GM18508 (cell line): Measurements from ENCODE around the gene MUL1.

Source experiments
- ATAC-seq: cut with Tn5 transposase; IDR thresholded peaks from one replicate; pipeline ENCODE4 v1.9.1; 2021; ENCODE audit warnings: moderate number of reproducible peaks; ENCODE audit not compliant: insufficient read depth, unreplicated experiment

Gene MUL1, protein sequence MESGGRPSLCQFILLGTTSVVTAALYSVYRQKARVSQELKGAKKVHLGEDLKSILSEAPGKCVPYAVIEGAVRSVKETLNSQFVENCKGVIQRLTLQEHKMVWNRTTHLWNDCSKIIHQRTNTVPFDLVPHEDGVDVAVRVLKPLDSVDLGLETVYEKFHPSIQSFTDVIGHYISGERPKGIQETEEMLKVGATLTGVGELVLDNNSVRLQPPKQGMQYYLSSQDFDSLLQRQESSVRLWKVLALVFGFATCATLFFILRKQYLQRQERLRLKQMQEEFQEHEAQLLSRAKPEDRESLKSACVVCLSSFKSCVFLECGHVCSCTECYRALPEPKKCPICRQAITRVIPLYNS

DNA sequence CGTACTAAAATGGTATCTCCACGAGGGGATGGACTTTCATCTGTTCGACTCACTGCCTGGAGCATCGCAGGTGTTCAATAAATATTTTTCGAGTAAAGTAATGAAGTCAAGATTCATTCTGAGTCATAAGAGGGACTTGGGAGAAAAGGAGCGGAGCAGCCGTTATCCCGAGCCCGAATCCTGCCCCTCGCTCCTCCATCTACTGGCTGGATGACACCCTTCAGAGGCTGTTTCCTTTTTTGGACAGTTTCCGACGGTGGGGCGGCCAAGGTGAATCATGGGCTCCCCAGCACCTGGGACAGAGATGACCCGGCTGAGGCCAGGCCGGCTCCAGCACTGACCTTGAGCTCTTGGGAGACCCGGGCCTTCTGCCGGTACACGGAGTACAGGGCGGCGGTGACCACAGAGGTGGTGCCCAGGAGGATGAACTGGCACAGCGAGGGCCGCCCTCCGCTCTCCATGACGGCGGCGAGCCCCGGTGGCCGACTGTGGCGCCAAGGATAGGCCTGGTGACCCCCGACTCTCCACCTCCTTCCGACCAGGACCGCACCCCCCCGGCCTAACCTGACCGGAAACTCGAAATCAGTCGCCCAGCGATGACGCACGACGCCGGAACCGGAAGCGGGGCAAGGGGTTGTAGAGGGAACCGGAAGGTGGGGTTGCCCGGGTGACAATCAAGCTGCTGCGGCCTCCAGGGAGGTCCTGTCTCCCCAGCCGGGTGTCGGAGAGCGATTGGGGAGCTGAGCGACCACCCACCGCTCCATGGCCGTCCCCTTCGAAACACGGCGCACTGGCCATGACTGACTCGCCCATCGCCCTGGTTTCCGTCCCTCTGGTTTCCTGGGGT, at the start of gene MUL1:
Gene MUL1, minus strand, starts transcription at position 588 of the 847 bp plus-strand sequence. Its CDS starts 127 bp downstream, at position 461.
- ATAC-seq, result peak; percentile 51

DNA sequence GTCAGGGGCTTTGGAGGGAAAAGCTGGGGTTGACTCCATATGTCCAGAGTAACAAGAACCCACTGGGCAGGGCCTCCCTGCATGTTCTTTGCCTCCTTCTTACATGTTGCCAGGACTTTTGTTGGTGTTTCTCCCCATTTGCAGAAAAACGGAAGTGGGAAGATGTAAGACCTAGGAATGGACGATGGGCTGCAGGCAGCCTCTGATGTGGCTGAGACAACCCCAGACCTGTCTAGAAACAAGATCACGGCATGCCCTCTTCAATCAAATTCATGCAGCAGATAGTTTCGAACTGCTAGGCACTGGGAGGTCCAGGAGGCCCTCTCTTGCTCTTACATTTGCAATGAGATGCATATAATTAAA, 47.8 kb upstream of the MUL1 start:
- ATAC-seq, result no peak

DNA sequence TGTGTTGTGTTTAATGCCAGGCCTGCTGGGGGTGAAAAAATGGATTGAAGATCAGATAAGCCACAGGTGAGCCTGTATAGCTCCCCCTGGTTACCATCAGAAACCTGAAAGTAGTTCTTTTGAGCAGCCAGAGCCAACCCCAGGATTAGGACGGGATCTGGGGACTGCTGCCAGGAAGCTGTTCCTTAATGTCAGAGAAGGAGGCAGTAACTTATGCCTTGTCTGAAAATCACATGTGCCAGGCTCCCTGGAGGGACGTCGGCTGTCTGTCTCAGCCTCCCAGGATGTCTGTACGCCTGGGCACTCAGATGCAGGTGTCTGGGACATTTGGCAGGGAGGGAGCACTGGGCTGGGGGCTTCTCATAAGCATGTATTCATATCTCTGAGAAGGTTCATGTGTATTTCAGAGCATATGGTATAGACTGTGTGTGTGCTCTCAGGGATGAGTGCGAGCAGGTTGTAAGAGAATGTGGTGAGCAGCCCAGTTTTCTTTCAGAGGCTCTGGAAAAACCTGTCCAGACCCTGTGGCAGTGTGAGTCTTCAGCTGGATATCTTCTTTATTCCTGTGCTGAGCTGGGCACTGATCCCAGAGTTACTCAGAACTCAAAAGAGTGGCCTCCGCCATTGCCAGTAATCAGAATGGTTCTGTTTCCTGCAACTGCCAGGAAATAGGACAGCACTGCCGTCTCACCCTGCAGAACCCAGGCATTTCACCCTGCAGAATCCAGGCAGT, 47.2 kb upstream of the MUL1 start:
- no peak for ATAC-seq

DNA sequence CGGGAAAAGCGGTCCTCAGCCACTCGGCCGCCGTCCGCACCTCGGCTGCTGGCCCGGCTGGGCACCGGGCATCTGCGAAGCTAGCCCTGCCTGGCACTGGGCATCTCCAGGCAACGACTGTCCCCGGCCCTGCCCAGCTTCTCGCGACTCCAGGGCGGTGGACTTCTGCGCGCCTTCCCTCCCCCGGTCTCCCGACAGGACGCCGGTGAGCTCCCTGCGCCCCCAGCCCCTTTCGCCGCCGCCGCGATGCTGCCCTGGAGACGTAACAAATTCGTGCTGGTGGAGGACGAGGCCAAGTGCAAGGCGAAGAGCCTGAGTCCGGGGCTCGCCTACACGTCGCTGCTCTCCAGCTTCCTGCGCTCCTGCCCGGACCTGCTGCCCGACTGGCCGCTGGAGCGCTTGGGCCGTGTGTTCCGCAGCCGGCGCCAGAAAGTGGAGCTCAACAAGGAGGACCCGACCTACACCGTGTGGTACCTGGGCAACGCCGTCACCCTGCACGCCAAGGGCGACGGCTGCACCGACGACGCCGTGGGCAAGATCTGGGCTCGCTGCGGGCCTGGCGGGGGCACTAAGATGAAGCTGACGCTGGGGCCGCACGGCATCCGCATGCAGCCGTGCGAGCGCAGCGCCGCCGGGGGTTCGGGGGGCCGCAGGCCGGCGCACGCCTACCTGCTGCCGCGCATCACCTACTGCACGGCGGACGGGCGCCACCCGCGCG, 44.9 kb upstream of the MUL1 start:
- ATAC-seq, result no peak

DNA sequence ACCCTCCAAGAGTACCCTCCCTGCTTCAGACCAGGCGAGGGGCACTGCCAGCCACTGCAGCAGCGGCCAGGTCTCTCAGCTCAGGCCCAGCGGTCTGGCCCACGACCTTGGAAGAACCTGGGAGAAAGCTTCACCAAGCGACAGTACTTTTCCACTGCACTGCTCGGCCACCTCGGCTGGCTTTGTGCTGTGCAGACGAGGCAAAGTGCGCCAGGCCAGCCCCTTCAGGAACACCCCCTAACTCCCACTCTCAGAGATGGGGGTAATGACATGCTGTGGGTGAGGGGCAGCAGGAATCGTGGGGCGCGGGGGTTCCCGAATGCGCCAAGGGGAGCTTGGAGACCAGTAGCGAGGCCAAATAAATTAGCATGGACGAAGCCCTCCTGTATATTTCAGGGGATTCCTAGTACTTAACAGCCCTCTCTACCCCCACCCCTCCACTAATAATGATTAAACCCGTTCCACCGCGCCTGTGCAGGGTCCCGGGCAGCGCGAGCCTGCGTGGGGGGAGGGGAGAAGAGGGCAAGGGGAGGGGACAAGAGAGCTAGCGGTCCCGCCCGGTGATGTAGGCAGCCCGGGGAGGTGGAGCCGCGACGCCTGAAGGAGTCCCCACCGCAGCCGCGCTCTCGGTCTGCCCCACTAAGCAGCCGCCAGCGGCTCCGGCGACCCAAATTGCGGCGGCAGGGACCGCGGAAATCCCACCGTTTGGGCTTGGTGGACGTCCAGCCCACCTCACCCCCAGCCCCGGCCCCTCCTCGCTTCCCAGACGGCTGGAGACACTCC, 44.2 kb upstream of the MUL1 start, which contains the start of gene FAM43B:
Gene FAM43B, plus strand, starts transcription at position 629 of the 783 bp plus-strand sequence. CDS start 401 bp downstream, outside the sequence.
- ATAC-seq, result no peak

DNA sequence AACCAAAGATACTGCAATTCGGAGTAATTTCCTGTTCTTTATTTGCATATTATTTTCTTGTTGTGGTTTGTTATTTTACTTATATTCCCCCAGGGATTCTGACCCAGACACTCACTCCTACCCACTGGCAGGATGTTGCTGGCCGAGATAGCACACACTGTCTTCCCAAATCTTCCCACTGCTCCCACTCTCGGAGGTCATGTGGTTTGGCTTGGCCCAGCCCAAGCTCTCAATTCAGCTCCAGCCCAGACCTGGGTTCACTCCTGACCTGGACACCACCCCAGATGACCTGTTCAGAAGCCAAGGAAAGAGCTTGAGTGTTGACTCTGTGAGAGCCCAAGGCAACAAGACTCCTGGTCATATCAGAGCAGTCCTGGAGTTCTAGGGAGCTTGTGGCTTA, 43.2 kb upstream of the MUL1 start:
- no peak for ATAC-seq

DNA sequence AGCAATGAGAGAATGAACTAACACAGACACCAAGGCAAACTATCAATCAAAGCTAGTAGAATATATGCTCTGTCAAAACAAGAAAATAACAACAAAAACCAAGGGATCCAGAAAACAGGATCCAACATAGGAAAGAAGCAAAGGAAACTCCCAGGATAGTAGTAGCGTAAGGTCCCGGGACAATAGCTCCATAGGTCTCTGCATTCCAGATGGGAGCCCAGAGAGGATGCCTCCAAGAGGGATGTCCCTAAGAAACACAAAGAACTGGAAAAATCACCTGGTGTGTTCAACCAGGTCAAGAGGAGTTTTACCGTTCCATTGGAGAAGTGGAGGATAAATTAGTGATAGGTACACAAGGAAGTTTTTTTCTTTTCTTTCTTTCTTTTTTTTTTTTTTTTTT, 38.7 kb upstream of the MUL1 start:
- no peak for ATAC-seq

DNA sequence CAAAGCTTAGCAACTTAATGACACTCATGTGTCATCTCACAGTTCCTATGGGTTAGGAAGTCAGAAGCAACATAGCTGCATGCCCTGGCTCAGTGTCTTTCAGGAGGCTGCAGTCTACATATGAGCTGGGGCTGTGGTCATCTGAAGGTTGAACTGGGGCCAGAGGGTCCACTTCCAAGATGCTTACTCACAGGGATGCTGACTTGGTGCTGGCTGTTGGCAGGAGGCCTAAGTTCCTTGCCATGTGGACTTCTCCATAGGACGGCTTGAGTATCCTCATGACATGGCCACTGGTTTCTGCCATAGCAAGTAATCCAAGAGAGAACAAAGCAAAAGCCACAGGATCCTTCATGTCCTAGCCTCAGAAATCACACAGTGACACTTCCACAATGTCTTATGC, 32.3 kb upstream of the MUL1 start:
- ATAC-seq, result no peak

DNA sequence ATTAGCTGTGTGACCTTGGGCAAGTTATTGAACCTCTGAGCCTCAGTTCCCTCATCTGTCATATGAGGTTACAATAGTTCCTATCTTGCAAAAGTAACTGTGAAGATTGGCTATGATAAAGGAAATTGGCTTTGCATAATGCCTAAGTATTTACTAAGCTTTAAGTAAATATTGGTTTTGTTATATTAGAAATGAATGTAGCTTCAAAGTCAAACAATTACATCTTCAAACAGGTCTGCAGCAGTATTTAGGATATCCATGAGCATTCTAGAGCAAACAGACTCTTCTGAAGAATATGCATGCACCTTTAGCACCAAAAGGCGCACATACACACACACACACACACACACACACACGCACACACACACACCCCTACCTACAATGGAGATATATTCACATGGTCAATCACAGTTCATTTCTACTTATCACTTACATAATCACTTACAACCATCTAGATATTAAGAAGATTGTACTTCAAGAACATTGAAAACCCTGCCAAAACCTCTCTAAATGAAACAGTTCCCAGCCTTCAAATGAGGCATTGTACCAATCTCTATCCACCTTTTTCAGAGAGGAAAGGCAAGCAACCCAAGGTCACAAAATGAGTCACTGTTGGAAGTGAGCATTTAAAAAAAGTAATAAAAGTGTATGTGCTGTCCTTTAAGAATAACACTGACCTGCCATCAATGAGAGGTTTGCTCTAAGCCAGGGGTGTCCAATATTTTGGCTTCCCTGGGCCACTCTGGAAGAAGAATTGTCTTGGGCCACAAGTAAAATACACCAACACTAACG, 31.0 kb upstream of the MUL1 start:
- no peak for ATAC-seq

DNA sequence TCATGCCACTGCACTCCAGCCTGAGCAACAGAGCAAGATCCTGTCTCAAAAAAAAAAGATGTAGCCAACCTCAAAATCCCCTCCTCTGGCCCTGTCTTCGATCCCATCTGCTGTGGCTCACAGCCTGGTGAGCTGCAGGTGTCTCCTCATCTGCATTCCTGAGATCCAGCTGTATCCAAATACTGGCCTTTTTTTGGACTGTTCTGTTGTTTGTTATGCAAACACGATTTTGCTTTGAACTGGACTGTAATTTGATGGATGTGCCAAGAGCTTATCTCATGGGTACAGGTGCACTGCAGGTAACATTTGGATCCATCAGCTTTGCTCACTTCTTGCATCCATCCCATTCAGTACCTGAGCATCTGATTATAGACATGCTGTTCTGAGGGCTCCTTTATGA, 30.3 kb upstream of the MUL1 start:
- ATAC-seq, result no peak

DNA sequence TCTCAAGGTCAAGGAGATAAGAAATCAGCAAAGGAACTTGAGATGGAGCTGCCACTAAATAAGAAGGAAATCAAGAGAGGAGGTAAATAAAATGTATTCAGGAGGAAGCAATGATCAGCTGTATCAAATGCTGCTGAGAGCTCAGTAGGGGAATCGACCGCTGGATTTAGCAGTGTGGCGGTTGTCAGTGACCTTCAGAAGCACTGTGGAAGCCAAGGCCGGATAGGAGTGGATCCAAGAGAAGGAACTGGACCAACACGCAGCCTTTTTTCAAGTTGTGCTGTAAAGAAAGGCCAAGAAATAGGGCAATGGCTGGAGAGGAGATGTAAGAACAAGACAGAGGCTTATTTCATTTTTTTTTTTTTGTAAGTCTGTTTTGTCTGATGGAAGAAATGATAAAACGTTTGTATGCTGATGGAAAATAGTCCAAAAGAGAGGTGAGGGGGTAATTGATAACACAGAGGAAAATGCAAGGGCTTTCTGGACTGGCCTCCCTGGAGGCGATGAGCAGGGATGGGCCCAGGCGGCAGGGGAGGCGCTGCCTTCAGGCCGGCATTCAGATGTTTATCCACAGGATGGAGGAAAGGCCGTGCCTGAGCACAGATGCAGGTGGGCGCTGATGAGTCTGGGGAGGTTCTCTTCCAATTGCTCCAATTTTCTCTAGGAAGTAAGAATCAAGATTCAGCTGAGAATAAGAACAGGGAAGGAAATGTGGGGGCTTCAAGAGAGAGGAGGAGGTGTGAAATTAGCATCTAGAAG, 26.9 kb upstream of the MUL1 start:
- ATAC-seq, result no peak

DNA sequence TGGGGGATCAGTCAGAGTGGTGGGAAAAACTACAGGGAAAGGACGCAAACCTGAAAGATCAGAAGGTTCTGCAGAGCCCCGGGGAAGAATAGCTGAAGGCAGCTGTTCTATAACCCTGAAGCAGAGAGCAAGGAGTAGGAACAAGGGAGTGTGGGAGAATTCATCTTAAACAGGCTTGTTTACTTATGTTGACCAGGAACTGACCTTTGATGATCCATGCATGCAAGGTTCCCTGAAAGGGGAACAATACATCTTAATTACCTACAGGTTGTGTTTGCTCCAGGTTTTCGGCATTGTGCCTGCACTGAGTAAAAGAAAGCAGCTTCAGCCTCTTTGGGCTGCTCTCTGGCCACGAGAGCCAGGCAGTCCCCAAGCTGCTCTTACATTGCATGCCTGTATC, 25.7 kb upstream of the MUL1 start:
- ATAC-seq, result no peak

DNA sequence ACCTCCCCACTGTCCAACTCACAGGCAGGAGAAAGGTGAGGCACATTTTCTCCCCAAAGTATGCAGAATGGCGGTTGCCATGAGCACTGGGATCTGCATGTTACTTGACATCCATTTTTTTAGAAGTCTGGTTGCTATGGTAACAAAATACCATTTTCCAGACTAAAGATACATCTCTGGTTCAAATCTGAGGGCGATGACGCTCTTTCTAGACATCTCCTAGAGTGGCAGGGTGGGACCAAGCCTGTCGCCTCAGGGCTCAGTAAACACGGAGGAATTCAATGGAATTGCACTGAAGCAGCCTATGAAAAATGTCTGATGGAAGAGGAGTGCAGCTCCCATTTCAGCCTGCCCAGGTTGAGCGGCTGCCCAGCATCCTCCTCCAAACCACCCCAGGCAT, 22.9 kb upstream of the MUL1 start:
- no peak for ATAC-seq

DNA sequence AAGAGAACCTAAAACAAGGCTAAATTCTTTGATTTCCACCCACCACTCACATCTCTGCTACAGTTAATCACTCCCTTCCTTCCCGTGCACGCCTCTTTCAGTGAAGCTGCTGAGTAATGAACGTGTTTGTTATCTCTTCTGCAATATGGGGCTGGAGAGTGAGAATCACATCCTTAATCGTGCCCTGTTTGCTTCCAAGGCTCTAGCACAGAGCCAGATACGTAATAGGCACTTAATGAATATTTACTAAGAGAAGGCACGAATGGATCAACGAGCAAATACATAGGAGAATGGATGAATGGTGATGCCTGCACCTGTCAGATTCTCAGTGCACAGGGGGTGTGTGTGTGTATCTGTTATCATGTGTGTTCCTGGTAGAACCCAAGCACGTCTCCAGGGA, 22.4 kb upstream of the MUL1 start:
- no peak for ATAC-seq

DNA sequence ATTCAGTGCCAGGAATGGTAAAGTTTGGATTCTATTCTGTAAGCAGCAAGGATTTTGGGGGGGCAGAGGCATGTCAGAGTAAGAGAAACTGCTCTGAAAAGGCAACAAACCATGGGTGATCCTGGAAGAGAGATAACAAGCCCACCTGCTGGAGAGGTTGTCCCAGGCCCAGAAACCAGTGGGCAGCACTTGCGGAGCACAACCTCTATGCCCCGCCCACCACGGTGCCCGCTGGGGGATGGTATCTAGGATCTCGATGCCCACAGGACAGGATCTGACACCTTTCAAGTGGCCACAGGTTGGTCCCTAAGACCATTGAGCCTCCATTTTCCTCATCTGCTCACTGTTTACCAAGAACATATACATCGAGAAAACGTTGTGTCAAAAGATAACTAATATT, 20.3 kb upstream of the MUL1 start:
- no peak for ATAC-seq

DNA sequence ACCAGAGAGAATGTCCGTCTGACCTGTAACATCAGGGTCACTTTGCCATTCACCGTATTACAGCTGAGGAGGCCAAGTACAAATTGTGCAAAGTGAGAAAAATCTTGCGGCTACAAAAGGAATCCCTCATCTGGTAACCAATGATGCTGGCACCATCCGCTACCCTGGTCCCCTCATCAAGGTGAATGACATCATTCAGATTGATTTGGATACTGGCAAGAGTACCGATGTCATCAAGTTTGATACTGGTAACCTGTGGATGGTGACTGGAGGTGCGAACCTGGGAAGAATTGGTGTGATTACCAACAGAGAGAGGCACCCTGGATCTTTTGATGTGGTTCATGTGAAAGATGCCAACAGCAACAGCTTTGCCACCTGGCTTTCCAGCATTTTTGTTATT, 18.3 kb upstream of the MUL1 start:
- no peak for ATAC-seq

DNA sequence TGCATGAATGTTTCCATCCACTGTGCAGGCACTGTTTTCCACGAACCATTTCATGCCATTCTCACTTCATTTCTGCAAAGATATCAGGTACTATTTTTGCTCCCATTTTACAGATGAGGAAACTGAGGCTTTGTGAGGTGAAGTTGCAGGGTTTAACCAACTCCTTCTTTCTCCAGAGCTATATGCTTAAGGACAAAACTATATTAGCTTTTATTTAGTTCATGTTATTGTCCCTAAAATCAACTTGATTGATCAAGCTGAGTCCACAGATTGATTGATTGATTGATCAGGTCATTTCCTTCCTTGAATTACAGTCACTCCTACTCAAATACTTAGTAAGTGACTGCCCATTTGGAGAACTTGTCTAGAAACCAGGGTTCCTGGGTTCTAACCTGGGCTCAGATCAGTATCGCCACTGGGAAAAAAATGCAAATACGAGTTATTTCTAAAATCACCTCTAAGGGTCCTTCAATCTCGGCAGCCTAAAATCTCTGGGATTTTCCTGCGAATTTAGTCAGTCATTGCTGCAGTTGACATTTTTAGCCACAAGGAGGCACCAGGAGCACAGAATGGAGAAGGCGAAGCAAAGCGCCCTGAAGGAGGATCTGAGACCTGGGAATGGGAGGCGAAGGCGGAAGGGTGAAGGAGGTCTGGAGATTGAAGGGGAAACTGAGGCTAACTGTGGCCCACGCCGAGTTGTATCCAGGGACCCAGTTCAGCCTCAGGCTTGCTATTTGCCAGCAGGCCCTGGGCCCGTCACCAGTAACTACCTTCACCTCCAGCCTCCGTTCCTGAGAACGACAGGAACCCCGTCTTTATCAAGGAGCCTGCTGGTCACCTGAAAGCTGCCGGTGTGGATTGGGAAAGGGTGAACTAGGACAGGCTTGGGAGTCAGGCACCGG, 14.3 kb upstream of the MUL1 start:
- no peak for ATAC-seq
